HG02610 (cell line): ENCODE data around the gene TMPRSS7.

Experiments used
- ATAC-seq: cut with Tn5 transposase; IDR thresholded peaks from one replicate; pipeline ENCODE4 v1.9.1; 2021; ENCODE audit warnings: mild to moderate bottlenecking, moderate library complexity; ENCODE audit not compliant: unreplicated experiment

Gene TMPRSS7

DNA sequence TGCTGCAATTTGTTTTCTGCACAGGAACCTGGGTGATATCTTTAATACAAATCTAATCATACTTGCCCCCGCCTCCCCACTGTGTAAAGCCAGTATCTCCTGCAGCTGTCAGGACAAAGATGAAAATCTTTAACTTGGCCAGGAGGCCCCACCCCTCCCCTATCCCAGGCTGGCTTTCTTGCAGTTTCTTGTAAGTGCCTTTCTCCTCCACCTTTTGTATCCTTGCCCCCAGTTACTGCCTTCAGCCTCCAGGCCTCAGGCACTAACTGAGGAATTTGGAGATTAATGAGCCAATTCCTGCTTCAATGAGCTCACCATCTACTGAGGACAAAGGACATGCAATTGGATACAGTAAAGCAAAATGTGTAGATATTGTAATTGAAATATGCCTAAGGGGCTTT lies 92.0 kb downstream of the TMPRSS7 start:
- ATAC-seq: no peak

DNA sequence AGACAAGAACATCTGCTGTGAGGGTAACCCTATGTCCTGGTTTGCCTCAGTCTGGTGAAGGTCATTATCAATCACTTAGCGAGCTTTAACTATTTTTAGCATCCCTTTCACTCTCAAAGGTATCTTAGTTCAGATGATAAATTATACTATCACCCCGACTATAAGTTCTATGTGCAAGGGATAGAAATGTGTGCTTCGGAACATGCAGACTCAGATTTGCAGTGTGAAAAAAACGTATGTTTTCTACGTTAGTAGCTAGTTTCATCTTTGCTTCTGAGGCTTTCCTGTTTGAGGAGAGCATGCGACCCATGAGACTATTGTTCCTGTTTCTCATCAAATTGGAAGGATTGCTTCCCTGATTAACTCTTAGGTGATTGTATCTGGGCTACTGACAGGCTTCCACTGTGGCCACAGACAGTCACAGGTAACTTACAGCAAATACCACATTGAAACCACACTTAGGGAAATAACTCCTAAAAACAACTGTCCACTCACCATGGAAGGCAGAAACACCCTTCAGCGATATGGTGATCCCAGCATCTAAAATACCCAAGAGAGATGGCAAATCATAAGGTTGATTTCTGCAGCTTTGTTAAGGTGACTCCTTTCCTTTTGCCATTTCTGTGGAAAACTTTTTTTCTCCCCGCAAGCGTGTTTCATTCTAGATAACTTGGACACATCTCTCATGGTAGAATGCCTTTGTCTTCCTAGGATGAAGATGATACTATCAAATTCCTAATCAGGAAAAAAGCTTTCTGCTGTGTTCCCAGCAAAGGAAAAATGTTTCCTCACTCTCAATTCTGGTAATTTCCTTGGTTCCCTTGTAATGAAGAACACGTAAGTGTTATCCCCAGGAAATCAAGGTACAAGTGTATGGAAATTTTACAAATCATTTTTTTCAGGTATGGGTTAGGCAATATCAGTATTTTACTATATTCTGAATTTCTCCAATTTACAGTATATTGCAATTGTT lies 93.3 kb downstream of the TMPRSS7 start:
- ATAC-seq: peak; percentile 36

DNA sequence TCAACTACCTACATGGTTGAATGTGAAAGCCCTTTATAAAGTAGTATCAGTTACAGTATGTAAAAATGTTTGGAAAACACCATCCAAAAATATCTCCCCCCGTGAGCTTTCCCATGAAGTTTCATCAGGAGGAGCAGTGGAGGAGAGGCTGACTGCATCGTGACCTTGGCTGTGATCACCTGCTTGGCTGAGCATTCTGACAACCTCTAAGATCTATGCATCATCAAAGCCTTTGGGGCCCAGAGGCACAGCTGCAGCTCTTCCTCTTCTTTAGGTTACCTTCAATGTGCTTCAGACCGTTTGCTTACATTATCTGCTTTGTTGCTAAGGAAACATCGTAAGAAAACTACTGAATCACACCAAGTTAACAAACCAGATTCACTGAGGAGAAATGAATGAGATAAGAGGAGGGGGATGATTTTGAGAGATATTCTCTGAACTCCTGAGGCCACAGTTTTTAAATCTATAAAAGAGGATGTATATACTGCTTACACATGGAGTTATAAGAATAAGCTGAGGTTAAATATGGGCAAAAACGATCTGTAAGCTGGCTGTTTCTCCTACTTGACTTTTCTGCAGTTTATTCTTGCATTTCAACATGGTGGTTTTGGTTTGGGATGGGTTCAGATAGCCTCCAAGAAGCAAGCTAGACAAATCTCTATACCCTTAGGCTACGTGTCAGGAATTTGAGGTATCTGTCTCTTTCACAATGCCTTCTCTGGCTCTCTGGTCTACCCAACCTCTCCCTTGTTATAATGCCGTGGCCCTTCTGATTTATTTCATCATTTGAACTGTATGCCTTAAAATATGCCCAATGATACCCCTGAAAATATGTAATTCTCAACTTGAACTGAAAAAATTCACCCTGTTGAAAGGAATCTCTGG lies 94.5 kb downstream of the TMPRSS7 start:
- ATAC-seq: peak; percentile 47

DNA sequence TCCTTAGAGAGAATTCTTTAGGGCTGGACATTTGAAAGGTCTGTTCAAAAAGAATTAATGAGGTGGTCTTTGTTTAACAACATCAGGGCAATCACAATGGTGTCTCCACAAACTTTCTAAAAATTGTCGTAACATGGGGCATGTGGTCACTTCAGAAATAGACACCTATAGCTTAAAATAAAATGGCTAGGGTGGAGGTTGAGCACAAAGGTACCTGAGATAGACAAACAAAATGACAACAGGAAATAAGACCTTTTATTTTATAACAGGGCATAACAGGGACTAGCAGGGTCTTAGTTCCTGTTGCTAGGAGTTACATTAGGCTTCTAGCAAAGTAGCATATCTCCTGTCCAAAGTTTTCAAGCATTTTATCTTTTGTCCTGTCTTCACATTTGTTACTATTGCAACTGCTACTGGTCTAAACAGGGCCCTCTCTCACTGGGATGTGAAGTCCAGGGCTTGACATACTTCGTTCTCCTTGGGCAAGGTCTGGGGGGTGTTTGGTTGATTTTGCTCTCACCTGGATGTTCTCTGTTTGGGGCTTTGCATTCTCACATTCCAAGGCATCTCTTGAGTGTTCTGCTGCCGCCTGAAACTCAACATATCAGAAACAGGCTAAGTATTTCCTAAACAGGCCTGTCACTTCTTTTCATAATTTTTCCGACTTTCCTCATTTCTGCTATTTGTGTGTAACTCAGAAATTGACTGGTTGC lies 95.5 kb downstream of the TMPRSS7 start:
- no peak for ATAC-seq

DNA sequence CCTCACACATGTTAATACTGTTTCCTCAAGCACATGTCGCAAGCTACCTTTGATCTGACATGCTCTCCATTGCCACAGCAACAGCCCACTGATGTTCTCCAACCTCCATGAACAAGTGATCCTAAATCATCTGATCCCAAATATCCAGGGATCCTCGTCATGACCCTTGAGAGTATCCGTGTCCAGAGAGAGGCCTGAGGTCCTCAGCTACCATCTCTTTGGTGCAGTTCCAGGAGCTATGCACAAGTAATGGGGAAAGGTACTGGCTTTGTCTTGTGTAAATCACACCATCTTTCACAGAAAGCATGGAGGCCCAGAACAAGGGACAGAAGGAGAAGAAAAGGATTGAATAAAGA lies 96.1 kb downstream of the TMPRSS7 start:
- no peak for ATAC-seq
